ENCODE results near the gene RGS7. TPM values are rescaled to one million over a fixed set of nuclear protein-coding genes. Genes with fewer than 3 reads are reported as not detected.

The RGS7 gene
- polyA plus RNA-seq, 1 donor from 2014 or later: 24.2 TPM

GRCh38 chr1:241269116-241269515 lies 87.9 kb downstream of the RGS7 start:
- H3K27me3 ChIP-seq (ENCODE audit: insufficient read depth, low read depth, low read length): no peaks in the 10 kb centered on the region
- no peaks in the 10 kb centered on the region for H3K9me3 ChIP-seq (ENCODE audit: low read length)
- no peak overlapping the region for H3K27ac ChIP-seq (ENCODE audit: low read length)
- H3K4me2 ChIP-seq (ENCODE audit: low read length): no peak overlapping the region
- no peaks in the 10 kb centered on the region for H3K9me2 ChIP-seq (ENCODE audit: insufficient read depth, low read length)
- H2AFZ ChIP-seq (ENCODE audit: low read depth, low read length): no peak overlapping the region
- H3F3A ChIP-seq (ENCODE audit: insufficient read depth, low read length, poor library complexity, severe bottlenecking): no peaks in the 10 kb centered on the region
- H3K36me3 ChIP-seq (ENCODE audit: insufficient read depth, low read length): no peaks in the 10 kb centered on the region
- H3K4me3 ChIP-seq (ENCODE audit: low read length): no peak overlapping the region
- no peak overlapping the region for H3K9ac ChIP-seq (ENCODE audit: low read length)
- no peak for TF ChIP-seq POLR2AphosphoS5 (IDR thresholded peaks at IDR 0.05)
- TF ChIP-seq TAF1 (IDR thresholded peaks at IDR 0.05; ENCODE audit: low read depth): no peak
- H3K79me2 ChIP-seq (replicated peaks; ENCODE audit: insufficient read depth, low read length): no peaks in the 10 kb centered on the region
- no peaks in the 10 kb centered on the region for H4K20me1 ChIP-seq (ENCODE audit: insufficient read depth)

DNA sequence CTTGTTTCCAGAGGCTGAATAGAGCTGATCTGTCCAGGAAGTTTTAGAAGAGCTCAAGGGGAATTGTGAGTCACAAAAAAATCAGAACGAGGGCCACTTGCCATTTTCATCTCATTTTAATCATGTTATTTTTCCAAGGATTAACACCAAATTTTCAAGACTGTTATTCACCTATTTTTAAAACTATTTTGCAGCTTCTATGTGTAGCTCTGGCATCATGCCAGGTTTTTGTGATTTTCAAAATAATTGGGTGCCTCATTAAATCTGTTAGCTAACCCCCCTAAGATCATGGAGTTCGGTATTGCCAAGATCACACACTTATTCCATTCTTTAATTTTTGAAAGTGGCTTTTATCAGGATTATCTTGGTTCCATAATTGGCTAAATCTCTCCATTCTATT lies 90.9 kb downstream of the RGS7 start:
- TF ChIP-seq SMC3 (conservative IDR thresholded peaks at IDR 0.05; ENCODE audit: poor library complexity) (no peak), EP300 (conservative IDR thresholded peaks at IDR 0.05; ENCODE audit: poor library complexity, severe bottlenecking) (no peak), TAF1 (IDR thresholded peaks at IDR 0.05; ENCODE audit: low read depth) (no peak), POLR2AphosphoS5 (IDR thresholded peaks at IDR 0.05) (no peak), REST (IDR thresholded peaks at IDR 0.05; ENCODE audit: borderline replicate concordance) (no peak), EZH2 (IDR thresholded peaks at IDR 0.05; ENCODE audit: borderline replicate concordance, insufficient read depth, low read length, poor library complexity, severe bottlenecking) (no peak), RAD21 (conservative IDR thresholded peaks at IDR 0.05) (no peak)
- TF ChIP-seq, protein P1, sequence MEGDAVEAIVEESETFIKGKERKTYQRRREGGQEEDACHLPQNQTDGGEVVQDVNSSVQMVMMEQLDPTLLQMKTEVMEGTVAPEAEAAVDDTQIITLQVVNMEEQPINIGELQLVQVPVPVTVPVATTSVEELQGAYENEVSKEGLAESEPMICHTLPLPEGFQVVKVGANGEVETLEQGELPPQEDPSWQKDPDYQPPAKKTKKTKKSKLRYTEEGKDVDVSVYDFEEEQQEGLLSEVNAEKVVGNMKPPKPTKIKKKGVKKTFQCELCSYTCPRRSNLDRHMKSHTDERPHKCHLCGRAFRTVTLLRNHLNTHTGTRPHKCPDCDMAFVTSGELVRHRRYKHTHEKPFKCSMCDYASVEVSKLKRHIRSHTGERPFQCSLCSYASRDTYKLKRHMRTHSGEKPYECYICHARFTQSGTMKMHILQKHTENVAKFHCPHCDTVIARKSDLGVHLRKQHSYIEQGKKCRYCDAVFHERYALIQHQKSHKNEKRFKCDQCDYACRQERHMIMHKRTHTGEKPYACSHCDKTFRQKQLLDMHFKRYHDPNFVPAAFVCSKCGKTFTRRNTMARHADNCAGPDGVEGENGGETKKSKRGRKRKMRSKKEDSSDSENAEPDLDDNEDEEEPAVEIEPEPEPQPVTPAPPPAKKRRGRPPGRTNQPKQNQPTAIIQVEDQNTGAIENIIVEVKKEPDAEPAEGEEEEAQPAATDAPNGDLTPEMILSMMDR (IDR thresholded peaks at IDR 0.05; ENCODE audit: poor library complexity, severe bottlenecking): no peak
- Histone ChIP-seq H3K9me2 (ENCODE audit: insufficient read depth, low read length) (no peaks in the 10 kb centered on the region), H3K9me3 (ENCODE audit: low read length) (no peaks in the 10 kb centered on the region), H3F3A (ENCODE audit: insufficient read depth, low read length, poor library complexity, severe bottlenecking) (no peaks in the 10 kb centered on the region), H3K79me2 (replicated peaks; ENCODE audit: insufficient read depth, low read length) (no peaks in the 10 kb centered on the region), H4K20me1 (ENCODE audit: insufficient read depth) (no peaks in the 10 kb centered on the region), H3K36me3 (ENCODE audit: insufficient read depth, low read length) (no peaks in the 10 kb centered on the region), H3K4me3 (ENCODE audit: low read length) (no peak overlapping the region), H3K4me2 (ENCODE audit: low read length) (no peak overlapping the region), H2AFZ (ENCODE audit: low read depth, low read length) (no peak overlapping the region), H3K27me3 (ENCODE audit: insufficient read depth, low read depth, low read length) (no peaks in the 10 kb centered on the region), H3K27ac (ENCODE audit: low read length) (no peak overlapping the region), H3K9ac (ENCODE audit: low read length) (no peak overlapping the region)

- Histone ChIP-seq H3K9me2 (ENCODE audit: insufficient read depth, low read length) (no peaks in the 10 kb centered on the region), H3K9me3 (ENCODE audit: low read length) (no peaks in the 10 kb centered on the region), H3K27me3 (ENCODE audit: insufficient read depth, low read depth, low read length) (no peaks in the 10 kb centered on the region), H3F3A (ENCODE audit: insufficient read depth, low read length, poor library complexity, severe bottlenecking) (no peaks in the 10 kb centered on the region), H3K9ac (ENCODE audit: low read length) (no peak overlapping the region), H3K36me3 (ENCODE audit: insufficient read depth, low read length) (no peaks in the 10 kb centered on the region), H4K20me1 (ENCODE audit: insufficient read depth) (no peaks in the 10 kb centered on the region), H3K4me3 (ENCODE audit: low read length) (no peak overlapping the region), H3K79me2 (replicated peaks; ENCODE audit: insufficient read depth, low read length) (no peaks in the 10 kb centered on the region), H2AFZ (ENCODE audit: low read depth, low read length) (no peak overlapping the region), H3K27ac (ENCODE audit: low read length) (no peak overlapping the region), H3K4me2 (ENCODE audit: low read length) (no peak overlapping the region)
- TF ChIP-seq EP300 (conservative IDR thresholded peaks at IDR 0.05; ENCODE audit: poor library complexity, severe bottlenecking) (no peak), EZH2 (IDR thresholded peaks at IDR 0.05; ENCODE audit: borderline replicate concordance, insufficient read depth, low read length, poor library complexity, severe bottlenecking) (no peak), RAD21 (conservative IDR thresholded peaks at IDR 0.05) (no peak), POLR2AphosphoS5 (IDR thresholded peaks at IDR 0.05) (no peak)
Observed at GRCh38 chr1:241265428-241265827, 91.6 kb downstream of the RGS7 start.
